ENCODE results near the gene COX4I2.
"Not testable (repeated sequence)": the region's sequence is repeated elsewhere in the genome, so short reads cannot be mapped to it uniquely, and the experiment has no call there.

Gene COX4I2

GRCh38 chr20:31637660-31638059 lies at the start of gene COX4I2:
COX4I2 (plus strand) TSS chr20:31637912; CDS start chr20:31639018, 1,106 bp downstream.
- DNase-seq: no peak

GRCh38 chr20:31590717-31591225 lies 46.9 kb upstream of the COX4I2 start:
- no peak for DNase-seq

- DNase-seq: no peak
These were observed 44.3 kb upstream of the COX4I2 start for GRCh38 chr20:31593221-31594001.

- no peak for DNase-seq
These were observed 43.6 kb upstream of the COX4I2 start for GRCh38 chr20:31594002-31594557.

- no peak for DNase-seq
These were observed 42.9 kb upstream of the COX4I2 start for GRCh38 chr20:31594558-31595379.

- DNase-seq: no peak
These were observed 42.4 kb upstream of the COX4I2 start for GRCh38 chr20:31595380-31595653.

GRCh38 chr20:31595654-31596411 lies 41.9 kb upstream of the COX4I2 start:
- no peak for DNase-seq

- not testable (repeated sequence) for DNase-seq
These were observed 41.3 kb upstream of the COX4I2 start for GRCh38 chr20:31596412-31596715.

GRCh38 chr20:31596831-31597480 lies 40.8 kb upstream of the COX4I2 start:
- no peak for DNase-seq

GRCh38 chr20:31597481-31597855 lies 40.2 kb upstream of the COX4I2 start:
- DNase-seq: no peak

- DNase-seq: no peak
These were observed 35.3 kb upstream of the COX4I2 start for GRCh38 chr20:31602431-31602778.

GRCh38 chr20:31602779-31603441 lies 34.8 kb upstream of the COX4I2 start:
- DNase-seq: peak; percentile 45

GRCh38 chr20:31603822-31604566 lies 33.7 kb upstream of the COX4I2 start:
- peak; percentile 85 for DNase-seq

- no peak for DNase-seq
These were observed 33.1 kb upstream of the COX4I2 start for GRCh38 chr20:31604567-31605030.

- DNase-seq: peak; percentile 95
These were observed 32.4 kb upstream of the COX4I2 start, which contains the start of gene ID1 for GRCh38 chr20:31605031-31605901. ID1 (plus strand) TSS chr20:31605289; CDS start chr20:31605388, 99 bp downstream.

- peak; percentile 19 for DNase-seq
These were observed 31.6 kb upstream of the COX4I2 start for GRCh38 chr20:31605902-31606803.

- no peak for DNase-seq
These were observed 30.7 kb upstream of the COX4I2 start for GRCh38 chr20:31606804-31607639.

- DNase-seq: no peak
These were observed 30.0 kb upstream of the COX4I2 start for GRCh38 chr20:31607640-31608250.

Measured in CD4-positive, alpha-beta T cell treated with Interleukin-6 for 4 hours (primary cell).